AG20443 (cell line): ENCODE measurements around the gene COQ10A.

Source experiments
- DNase-seq: peaks from one replicate; pipeline ENCODE4 v3.0.0; 2012; ENCODE audit warnings: low spot score, mixed read lengths

COQ10A gene

GRCh38 chr12:56266693-56267442 lies at the start of gene COQ10A:
Gene COQ10A, plus strand, starts transcription at chr12:56266942. Its CDS starts 177 bp downstream, at chr12:56267119.
- DNase-seq, result peak; percentile 97

DNA sequence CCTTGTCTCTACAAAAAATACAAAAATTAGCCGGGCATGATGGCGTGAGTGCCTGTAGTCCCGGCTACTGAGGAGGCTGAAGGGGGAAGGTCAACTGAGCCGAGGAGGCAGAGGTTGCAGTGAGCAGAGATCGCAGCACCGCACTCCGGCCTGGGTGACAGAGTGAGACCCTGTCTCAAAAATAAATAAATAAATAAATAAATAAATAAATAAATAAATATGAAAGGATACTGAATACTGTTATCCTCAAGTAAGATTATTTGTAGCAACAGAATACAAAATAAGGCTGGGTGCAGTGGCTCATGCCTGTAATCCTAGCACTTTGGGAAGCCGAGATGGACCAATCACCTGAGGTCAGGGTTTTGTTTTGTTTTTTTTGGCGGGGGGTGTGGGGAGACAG lies 46.9 kb upstream of the COQ10A start:
- no peak for DNase-seq

DNA sequence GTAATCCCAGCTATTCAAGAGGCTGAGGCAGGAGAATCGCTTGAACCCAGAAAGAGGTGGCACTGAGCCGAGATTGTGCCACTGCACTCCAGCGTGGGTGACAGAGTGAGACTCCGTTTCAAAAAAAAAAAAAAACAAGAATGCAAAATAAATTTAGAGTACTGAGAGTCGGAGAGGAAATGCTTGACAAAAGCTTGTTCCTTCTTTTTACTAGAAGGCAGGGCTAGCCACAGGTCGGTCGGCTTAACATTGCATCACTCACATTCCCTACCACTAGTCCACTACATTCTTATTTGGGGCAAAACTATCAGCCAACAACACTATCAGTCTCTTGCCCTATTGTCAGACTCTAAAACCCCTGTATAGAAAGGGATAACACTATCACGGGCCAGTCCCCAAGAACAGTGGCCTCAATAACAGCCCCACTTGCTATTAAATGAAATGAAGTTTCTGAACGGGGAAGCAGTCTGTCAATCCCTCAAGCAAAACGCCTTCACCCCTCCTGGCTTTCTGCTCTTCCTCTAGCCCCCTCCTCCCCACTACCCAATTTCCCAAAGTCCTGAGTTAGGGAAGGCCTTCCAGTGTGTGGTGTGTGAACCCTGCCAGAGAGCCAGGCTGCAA lies 46.0 kb upstream of the COQ10A start:
- DNase-seq, result peak; percentile 56

GRCh38 chr12:56221232-56221756 lies 45.4 kb upstream of the COQ10A start:
- DNase-seq, result peak; percentile 91

- DNase-seq, result peak; percentile 97
Measured at GRCh38 chr12:56221757-56222530, 44.8 kb upstream of the COQ10A start, which contains the start of gene RNF41. Gene RNF41, minus strand, starts transcription at chr12:56221922. Its CDS starts 7,875 bp downstream, at chr12:56214047.

DNA sequence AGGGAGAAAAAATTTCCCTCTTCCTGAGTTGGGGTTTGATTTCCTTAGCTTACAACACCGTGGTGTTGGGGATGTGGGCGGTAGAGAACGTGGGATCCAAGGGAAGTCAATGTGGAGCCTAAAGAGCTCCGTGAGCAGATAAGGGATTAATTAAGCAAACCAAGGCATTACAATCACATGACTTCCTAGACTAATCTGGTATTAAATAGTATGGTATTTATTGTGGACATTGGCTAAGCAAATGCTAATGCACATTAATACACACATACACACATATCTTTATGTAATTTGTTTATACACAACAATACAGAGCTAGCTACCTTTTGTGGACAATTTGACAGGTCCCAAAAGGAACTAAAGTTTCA lies 44.2 kb upstream of the COQ10A start:
- no peak for DNase-seq

- no peak for DNase-seq
Measured at GRCh38 chr12:56223571-56224101, 43.1 kb upstream of the COQ10A start.

DNA sequence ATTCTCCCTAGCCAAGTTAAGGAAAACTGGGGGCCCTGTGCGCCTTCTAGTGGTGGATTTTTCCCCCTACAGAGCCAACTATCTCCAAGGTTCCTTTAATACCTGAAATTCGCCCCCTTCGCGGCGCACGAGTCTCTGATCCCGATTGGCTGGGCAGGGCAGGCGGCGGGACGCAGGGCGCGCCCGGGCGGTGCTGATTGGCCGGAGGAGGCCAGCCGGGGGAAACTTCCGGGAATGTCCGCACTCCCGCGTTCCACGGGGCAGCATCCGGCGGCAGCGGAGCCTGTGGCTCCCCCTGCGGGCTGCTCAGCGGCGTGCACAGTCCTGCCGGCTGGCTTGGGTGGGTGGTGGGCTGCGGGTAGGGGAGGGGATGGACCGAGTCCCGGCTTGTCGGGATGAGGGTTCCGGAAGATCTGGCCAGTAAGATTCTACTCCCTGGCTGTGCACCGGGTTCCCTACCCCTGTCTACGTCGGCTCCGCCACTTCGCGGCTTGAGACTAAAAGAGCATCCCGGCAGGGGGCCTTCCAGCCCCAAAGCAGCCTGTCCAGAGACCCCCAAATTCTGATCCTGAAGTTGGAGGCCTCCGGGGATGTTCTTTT lies 42.5 kb upstream of the COQ10A start, which contains the start of gene NABP2:
NABP2 (plus strand) TSS at position 241 of the 600 bp plus-strand sequence. CDS start 515 bp downstream, outside the sequence.
- DNase-seq, result peak; percentile 98

GRCh38 chr12:56224954-56225353 lies 41.8 kb upstream of the COQ10A start:
- DNase-seq, result no peak

- no peak for DNase-seq
Measured at GRCh38 chr12:56229082-56229481, 37.7 kb upstream of the COQ10A start.

DNA sequence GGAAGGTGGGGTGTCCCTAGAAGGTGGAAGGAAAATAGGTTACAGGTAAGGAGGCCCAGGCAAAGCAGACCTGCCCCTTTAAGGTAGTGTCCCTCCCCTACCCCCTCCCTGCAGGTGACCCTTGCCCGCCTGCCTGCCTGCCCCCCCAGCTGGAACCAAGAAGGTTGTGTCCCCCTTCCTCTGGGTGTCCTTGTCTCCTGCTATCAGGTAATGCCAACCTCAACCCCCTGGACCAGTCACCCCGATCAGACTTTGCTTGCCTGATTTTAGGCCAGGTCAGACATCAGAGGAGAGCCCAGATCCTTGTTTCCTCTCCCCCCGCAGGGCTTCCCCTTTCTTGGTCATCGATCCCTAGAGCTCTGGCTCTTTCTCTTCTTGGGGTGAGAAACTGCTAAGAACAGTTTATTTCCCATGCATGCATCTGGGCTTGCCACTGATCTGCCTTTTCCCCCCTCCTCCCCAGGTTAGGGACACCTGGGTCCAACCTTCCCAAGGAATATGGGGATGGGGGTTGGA lies 36.8 kb upstream of the COQ10A start, which contains the start of gene SLC39A5:
SLC39A5 (plus strand) TSS at position 136 of the 516 bp plus-strand sequence. CDS start 1,224 bp downstream, outside the sequence.
- DNase-seq, result no peak

DNA sequence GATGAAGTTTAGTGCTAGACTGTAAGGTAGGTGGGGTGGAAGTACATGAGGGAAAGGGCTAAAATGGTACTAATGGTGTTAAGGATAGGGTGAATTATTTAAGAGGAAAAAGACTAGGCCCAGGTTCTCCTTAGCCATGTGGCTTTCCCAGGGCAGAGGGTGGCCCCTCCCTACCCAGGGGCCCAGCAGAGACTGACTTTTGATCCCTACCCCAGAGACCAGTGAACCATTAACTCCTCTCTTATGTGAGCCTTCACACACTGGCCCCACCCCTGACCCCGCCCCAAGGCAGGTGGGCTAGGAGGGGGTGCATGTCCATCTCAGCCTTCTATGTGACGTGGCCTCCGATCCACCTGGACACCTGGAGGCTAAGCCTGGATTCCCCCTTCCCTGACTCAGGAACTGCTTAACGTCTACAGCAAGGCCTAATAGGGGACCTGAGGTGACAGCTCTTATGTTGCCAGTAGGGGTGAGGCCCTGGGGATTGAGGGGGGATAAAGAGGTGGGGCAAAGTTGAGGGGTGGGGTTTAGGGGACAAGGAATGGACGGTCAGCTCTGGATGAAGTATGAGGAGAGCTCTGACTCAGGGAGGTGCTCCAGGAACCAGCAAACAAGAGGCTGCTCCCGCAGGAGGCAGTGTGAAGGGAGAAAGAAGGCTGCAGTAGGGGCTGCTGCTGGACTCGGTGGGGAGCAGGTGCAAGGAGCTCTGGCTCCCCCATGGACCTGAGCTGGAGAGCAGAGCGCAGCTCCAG lies 36.1 kb upstream of the COQ10A start:
- DNase-seq, result no peak

GRCh38 chr12:56231184-56231582 lies 35.6 kb upstream of the COQ10A start:
- DNase-seq, result no peak

DNA sequence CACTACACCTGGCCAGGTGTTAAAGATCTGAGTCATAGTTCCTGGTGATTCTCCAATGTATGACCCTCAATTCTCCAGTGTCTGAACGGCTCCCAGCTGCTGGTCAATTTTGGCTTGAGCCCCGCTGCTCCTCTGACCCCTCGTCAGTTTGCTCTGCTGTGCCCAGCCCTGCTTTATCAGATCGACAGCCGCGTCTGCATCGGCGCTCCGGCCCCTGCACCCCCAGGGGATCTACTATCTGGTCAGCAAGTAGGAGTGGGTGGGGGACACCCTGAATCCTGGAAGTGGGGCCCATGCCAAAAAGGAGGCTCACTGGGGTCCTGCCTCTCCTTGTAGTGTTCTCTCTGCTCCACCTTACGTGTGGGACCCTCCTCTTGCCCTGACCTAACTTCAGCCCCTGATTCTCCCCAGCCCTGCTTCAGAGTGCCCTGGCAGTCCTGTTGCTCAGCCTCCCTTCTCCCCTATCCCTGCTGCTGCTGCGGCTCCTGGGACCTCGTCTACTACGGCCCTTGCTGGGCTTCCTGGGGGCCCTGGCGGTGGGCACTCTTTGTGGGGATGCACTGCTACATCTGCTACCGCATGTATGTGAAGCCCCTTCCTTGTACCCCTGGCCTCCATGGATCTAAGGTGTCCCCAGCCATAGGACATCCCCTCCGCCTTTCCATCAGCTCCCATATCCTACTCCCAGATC lies 31.9 kb upstream of the COQ10A start:
- no peak for DNase-seq

- no peak for DNase-seq
Measured at GRCh38 chr12:56236091-56236490, 30.7 kb upstream of the COQ10A start.

GRCh38 chr12:56236985-56237384 lies 29.8 kb upstream of the COQ10A start:
- no peak for DNase-seq

GRCh38 chr12:56237552-56237951 lies 29.2 kb upstream of the COQ10A start:
- no peak for DNase-seq

GRCh38 chr12:56241424-56242303 lies 25.1 kb upstream of the COQ10A start:
- DNase-seq, result no peak

DNA sequence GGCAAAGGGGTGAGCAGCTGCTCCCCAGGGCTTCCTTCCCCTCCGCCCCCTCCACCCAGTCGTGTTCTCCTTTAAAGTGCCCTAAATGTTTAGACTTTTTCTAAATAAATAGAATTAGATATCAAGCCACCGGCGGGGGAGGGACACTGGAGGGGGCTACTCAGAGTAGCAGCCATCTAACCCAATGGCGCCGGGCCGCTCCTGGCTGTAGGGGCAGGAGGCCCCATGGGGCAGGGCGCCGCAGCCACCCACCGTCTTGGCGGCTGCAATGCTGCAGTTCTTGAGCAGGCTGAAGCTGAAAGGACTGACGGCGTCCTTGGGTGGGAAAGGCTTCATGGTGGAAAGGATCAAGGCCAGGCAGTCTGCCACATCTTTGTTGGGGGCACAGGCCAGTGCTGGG lies 23.8 kb upstream of the COQ10A start:
- DNase-seq, result no peak
